HepG2 (cell line): ENCODE results near the gene MSANTD1. TPM values are rescaled to one million over a fixed set of nuclear protein-coding genes. Genes with fewer than 3 reads are reported as not detected.

Experiments
- JARID2 ChIP-seq: sonication (generic); formaldehyde crosslinking; IDR thresholded peaks from 2 replicates; pipeline ENCODE4 v1.8.1; 2023; ENCODE audit warnings: missing genetic modification reagents, inconsistent platforms; ENCODE audit not compliant: insufficient replicate concordance
- KDM6A ChIP-seq: IDR thresholded peaks from 2 replicates; pipeline ENCODE4 v1.6.1; 2016; ENCODE audit warnings: low read depth
- MAF1 ChIP-seq: sonication (generic); formaldehyde crosslinking; IDR thresholded peaks from 2 replicates; pipeline ENCODE4 v1.5.0; 2020; ENCODE audit warnings: missing genetic modification reagents, borderline replicate concordance
- MED1 ChIP-seq: sonication (generic); formaldehyde crosslinking; IDR thresholded peaks from 2 replicates; pipeline ENCODE4 v1.4.0; 2020; ENCODE audit warnings: missing genetic modification reagents
- MEIS1 ChIP-seq: sonication (generic); formaldehyde crosslinking; IDR thresholded peaks from 2 replicates; pipeline ENCODE4 v1.9.0; 2021; ENCODE audit warnings: mild to moderate bottlenecking, missing genetic modification reagents, moderate library complexity, borderline replicate concordance
- MYC ChIP-seq: sonication (generic); formaldehyde crosslinking; IDR thresholded peaks from 2 replicates; pipeline ENCODE4 v1.9.0; 2021; ENCODE audit warnings: missing genetic modification reagents, borderline replicate concordance
- NCOA2 ChIP-seq: sonication (generic); formaldehyde crosslinking; IDR thresholded peaks from 2 replicates; pipeline ENCODE4 v1.8.0; 2022; ENCODE audit warnings: inconsistent platforms
- NRL ChIP-seq: sonication (generic); formaldehyde crosslinking; IDR thresholded peaks from 2 replicates; pipeline ENCODE4 v1.5.0; 2020; ENCODE audit warnings: missing genetic modification reagents, mild to moderate bottlenecking, moderate library complexity, borderline replicate concordance
- RXRB ChIP-seq: IDR thresholded peaks from 2 replicates; pipeline ENCODE4 v1.6.1; 2016; ENCODE audit warnings: borderline replicate concordance, missing genetic modification reagents, missing compliant biosample characterization
- SIX1 ChIP-seq: sonication (generic); formaldehyde crosslinking; IDR thresholded peaks from 2 replicates; pipeline ENCODE4 v1.4.0; 2020; ENCODE audit warnings: missing genetic modification reagents, borderline replicate concordance
- ZNF563 ChIP-seq: sonication (generic); formaldehyde crosslinking; IDR thresholded peaks from 2 replicates; pipeline ENCODE4 v1.8.0; 2022; ENCODE audit warnings: mild to moderate bottlenecking, moderate library complexity, missing genetic modification reagents
- ZNF616 ChIP-seq: sonication (generic); formaldehyde crosslinking; IDR thresholded peaks from 2 replicates; pipeline ENCODE4 v1.5.0; 2020; ENCODE audit warnings: low read depth, mild to moderate bottlenecking, missing genetic modification reagents
- ZNF816 ChIP-seq: sonication (generic); formaldehyde crosslinking; IDR thresholded peaks from 2 replicates; pipeline ENCODE4 v1.8.0; 2022; ENCODE audit warnings: missing genetic modification reagents, mild to moderate bottlenecking, borderline replicate concordance
- polyA plus RNA-seq, 8 experiments: library from polyadenylated mRNA; depleted of rRNA in 3 of 8; stranded (reverse) in 7 of 8; unstranded in 1 of 8; fragments of >200 nt; fragmentation: Illumina TruSeq in 4 of 8; extraction: Trizol in 4 of 8; gene quantifications; 2 replicates each; pipeline versions ENCODE4 v1.2.1 to v1.2.3, GENCODE V29; 2011 to 2016; ENCODE audit warnings: low read depth in 4 of 8, missing spikeins in 1 of 8, mixed read lengths in 1 of 8; ENCODE audit not compliant: insufficient read depth in 1 of 8
- total RNA-seq, 5 experiments: library from RNA; depleted of rRNA; stranded (reverse); fragments of >200 nt; fragmentation: Illumina TruSeq; extraction: Trizol; gene quantifications; 2 replicates each; pipeline ENCODE4 v1.2.3, GENCODE V29; 2016; ENCODE audit warnings: low read depth in 1 of 5
- TF ChIP-seq, protein P1 (sequence below): IDR thresholded peaks from 2 replicates; pipeline ENCODE4 v1.6.1; 2016; ENCODE audit warnings: mild to moderate bottlenecking, missing biosample characterization, missing genetic modification reagents
- TF ChIP-seq, protein P2 (sequence below): sonication (generic); formaldehyde crosslinking; IDR thresholded peaks from 2 replicates; pipeline ENCODE4 v1.9.0; 2021; ENCODE audit warnings: mild to moderate bottlenecking, missing genetic modification reagents
- TF ChIP-seq, protein P3 (sequence below): sonication (generic); formaldehyde crosslinking; IDR thresholded peaks from 2 replicates; pipeline ENCODE4 v1.8.0; 2022; ENCODE audit warnings: mild to moderate bottlenecking, missing genetic modification reagents, moderate library complexity
- TF ChIP-seq, protein P4 (sequence below): IDR thresholded peaks from 2 replicates; pipeline ENCODE4 v1.4.0; 2020; ENCODE audit warnings: mild to moderate bottlenecking, missing genetic modification reagents

Gene MSANTD1
- total and polyA plus RNA-seq, 2 of the 13 experiments (the other 11 are each of a cell fraction or from before 2014, with no cell fraction given), result 0.22 to 0.40 TPM

DNA sequence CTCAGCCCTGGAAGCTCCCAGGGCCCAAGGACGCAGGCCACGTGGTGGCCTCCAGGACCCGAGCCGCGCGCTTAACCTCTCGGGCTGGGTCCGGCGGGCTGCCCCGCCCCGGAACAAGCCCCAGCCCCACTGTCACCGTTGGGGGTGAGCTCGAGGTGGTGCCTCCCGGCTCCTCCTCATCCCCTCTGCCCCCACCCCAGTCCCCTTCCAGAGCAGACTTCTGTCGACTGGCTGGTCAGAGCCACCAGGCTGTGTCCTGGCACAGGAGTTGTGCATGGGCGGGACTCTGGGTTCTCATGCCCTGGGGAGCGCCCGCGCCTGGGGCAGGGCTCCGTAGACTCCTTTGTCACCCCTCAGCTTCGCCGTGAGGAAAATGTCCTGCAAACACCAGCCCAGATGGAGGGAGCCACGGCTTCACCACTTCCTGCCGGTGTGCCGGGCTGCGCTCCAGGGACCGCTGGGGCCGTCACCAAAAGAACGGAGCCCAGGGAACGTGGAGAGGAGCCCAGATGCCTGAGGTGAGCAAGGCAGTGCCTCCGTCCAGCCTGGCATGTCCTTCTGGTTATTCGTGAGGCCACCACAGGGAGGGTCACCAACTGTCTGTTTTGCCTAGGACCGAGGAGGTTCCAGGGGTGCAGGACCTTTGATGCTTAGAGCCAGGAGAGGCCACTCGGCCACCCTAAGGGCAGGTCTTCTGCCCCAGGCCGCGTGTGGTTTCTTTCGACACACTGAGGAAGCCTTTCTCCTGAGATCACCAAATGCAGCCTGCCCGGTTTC, 36.8 kb downstream of the MSANTD1 start (continued):
- TF ChIP-seq, protein P1, sequence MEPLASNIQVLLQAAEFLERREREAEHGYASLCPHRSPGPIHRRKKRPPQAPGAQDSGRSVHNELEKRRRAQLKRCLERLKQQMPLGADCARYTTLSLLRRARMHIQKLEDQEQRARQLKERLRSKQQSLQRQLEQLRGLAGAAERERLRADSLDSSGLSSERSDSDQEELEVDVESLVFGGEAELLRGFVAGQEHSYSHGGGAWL (CRISPR knock-in tag), result peak; percentile 79
- TF ChIP-seq MAF1 (CRISPR knock-in tag), result 0 out of 2 replicates have a peak, but pooled peaks have one; percentile 43
- TF ChIP-seq NRL (CRISPR knock-in tag), result peak; percentile 30
- peak; percentile 39 for TF ChIP-seq RXRB (CRISPR knock-in tag)
- TF ChIP-seq KDM6A (CRISPR knock-in tag), result no peak
- peak; percentile 77 for TF ChIP-seq MED1 (CRISPR knock-in tag)
- TF ChIP-seq, protein P2, sequence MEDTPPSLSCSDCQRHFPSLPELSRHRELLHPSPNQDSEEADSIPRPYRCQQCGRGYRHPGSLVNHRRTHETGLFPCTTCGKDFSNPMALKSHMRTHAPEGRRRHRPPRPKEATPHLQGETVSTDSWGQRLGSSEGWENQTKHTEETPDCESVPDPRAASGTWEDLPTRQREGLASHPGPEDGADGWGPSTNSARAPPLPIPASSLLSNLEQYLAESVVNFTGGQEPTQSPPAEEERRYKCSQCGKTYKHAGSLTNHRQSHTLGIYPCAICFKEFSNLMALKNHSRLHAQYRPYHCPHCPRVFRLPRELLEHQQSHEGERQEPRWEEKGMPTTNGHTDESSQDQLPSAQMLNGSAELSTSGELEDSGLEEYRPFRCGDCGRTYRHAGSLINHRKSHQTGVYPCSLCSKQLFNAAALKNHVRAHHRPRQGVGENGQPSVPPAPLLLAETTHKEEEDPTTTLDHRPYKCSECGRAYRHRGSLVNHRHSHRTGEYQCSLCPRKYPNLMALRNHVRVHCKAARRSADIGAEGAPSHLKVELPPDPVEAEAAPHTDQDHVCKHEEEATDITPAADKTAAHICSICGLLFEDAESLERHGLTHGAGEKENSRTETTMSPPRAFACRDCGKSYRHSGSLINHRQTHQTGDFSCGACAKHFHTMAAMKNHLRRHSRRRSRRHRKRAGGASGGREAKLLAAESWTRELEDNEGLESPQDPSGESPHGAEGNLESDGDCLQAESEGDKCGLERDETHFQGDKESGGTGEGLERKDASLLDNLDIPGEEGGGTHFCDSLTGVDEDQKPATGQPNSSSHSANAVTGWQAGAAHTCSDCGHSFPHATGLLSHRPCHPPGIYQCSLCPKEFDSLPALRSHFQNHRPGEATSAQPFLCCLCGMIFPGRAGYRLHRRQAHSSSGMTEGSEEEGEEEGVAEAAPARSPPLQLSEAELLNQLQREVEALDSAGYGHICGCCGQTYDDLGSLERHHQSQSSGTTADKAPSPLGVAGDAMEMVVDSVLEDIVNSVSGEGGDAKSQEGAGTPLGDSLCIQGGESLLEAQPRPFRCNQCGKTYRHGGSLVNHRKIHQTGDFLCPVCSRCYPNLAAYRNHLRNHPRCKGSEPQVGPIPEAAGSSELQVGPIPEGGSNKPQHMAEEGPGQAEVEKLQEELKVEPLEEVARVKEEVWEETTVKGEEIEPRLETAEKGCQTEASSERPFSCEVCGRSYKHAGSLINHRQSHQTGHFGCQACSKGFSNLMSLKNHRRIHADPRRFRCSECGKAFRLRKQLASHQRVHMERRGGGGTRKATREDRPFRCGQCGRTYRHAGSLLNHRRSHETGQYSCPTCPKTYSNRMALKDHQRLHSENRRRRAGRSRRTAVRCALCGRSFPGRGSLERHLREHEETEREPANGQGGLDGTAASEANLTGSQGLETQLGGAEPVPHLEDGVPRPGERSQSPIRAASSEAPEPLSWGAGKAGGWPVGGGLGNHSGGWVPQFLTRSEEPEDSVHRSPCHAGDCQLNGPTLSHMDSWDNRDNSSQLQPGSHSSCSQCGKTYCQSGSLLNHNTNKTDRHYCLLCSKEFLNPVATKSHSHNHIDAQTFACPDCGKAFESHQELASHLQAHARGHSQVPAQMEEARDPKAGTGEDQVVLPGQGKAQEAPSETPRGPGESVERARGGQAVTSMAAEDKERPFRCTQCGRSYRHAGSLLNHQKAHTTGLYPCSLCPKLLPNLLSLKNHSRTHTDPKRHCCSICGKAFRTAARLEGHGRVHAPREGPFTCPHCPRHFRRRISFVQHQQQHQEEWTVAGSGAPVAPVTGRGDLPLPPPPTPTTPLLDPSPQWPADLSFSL (CRISPR knock-in tag), result no peak
- TF ChIP-seq, protein P3, sequence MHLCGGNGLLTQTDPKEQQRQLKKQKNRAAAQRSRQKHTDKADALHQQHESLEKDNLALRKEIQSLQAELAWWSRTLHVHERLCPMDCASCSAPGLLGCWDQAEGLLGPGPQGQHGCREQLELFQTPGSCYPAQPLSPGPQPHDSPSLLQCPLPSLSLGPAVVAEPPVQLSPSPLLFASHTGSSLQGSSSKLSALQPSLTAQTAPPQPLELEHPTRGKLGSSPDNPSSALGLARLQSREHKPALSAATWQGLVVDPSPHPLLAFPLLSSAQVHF (CRISPR knock-in tag), result 0 out of 2 replicates have a peak, but pooled peaks have one; percentile 73
- peak; percentile 79 for TF ChIP-seq MEIS1 (CRISPR knock-in tag)
- no peak for TF ChIP-seq ZNF616
- TF ChIP-seq SIX1 (CRISPR knock-in tag), result 0 out of 2 replicates have a peak, but pooled peaks have one; percentile 15
- TF ChIP-seq JARID2 (CRISPR knock-in tag), result no peak
- TF ChIP-seq NCOA2 (CRISPR knock-in tag), result 0 out of 2 replicates have a peak, but pooled peaks have one; percentile 32
- TF ChIP-seq ZNF816, result 0 out of 2 replicates have a peak, but pooled peaks have one; percentile 52
- peak; percentile 98 for TF ChIP-seq MYC (CRISPR knock-in tag)
- TF ChIP-seq ZNF563 (CRISPR knock-in tag), result no peak
- TF ChIP-seq, protein P4, sequence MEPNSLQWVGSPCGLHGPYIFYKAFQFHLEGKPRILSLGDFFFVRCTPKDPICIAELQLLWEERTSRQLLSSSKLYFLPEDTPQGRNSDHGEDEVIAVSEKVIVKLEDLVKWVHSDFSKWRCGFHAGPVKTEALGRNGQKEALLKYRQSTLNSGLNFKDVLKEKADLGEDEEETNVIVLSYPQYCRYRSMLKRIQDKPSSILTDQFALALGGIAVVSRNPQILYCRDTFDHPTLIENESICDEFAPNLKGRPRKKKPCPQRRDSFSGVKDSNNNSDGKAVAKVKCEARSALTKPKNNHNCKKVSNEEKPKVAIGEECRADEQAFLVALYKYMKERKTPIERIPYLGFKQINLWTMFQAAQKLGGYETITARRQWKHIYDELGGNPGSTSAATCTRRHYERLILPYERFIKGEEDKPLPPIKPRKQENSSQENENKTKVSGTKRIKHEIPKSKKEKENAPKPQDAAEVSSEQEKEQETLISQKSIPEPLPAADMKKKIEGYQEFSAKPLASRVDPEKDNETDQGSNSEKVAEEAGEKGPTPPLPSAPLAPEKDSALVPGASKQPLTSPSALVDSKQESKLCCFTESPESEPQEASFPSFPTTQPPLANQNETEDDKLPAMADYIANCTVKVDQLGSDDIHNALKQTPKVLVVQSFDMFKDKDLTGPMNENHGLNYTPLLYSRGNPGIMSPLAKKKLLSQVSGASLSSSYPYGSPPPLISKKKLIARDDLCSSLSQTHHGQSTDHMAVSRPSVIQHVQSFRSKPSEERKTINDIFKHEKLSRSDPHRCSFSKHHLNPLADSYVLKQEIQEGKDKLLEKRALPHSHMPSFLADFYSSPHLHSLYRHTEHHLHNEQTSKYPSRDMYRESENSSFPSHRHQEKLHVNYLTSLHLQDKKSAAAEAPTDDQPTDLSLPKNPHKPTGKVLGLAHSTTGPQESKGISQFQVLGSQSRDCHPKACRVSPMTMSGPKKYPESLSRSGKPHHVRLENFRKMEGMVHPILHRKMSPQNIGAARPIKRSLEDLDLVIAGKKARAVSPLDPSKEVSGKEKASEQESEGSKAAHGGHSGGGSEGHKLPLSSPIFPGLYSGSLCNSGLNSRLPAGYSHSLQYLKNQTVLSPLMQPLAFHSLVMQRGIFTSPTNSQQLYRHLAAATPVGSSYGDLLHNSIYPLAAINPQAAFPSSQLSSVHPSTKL (CRISPR knock-in tag), result peak; percentile 47
